HEK293T (cell line): ENCODE data around the gene DERL3.

Source experiments
- CTCF ChIA-PET: fragments of 350-600 bp; formaldehyde crosslinking; extraction: SDS; loops from one replicate; lab custom pipeline; 2021; ENCODE audit warnings: antibody characterized with exemption, inconsistent platforms; lab: Yijun Ruan, JAX
- POLR2A ChIA-PET: fragments of 350-600 bp; formaldehyde crosslinking; extraction: SDS; loops from one replicate; lab custom pipeline; 2020; ENCODE audit warnings: antibody characterized with exemption, inconsistent platforms; lab: Yijun Ruan, JAX
- DNase-seq: peaks from one replicate; pipeline ENCODE4 v3.0.0; 2012; ENCODE audit warnings: mixed read lengths; ENCODE audit errors: extremely low spot score
- ARNT ChIP-seq: fragments of 450-650 bp; IDR thresholded peaks from 2 replicates; pipeline ENCODE4 v1.6.1; 2017; ENCODE audit warnings: mild to moderate bottlenecking
- BHLHE40 ChIP-seq: fragments of 450-650 bp; IDR thresholded peaks from 2 replicates; pipeline ENCODE4 v1.6.1; 2016; ENCODE audit warnings: mild to moderate bottlenecking, moderate library complexity, borderline replicate concordance
- CTBP1 ChIP-seq: fragments of 450-650 bp; IDR thresholded peaks from 2 replicates; pipeline ENCODE4 v1.6.1; 2016; ENCODE audit warnings: borderline replicate concordance
- ELF4 ChIP-seq: fragments of 450-650 bp; IDR thresholded peaks from 2 replicates; pipeline ENCODE4 v1.6.1; 2017; ENCODE audit warnings: antibody characterized with exemption
- FOXA1 ChIP-seq: fragments of 450-650 bp; IDR thresholded peaks from 2 replicates; pipeline ENCODE4 v1.6.1; 2016; ENCODE audit warnings: mild to moderate bottlenecking
- FOXK2 ChIP-seq: fragments of 450-650 bp; IDR thresholded peaks from 2 replicates; pipeline ENCODE4 v1.6.1; 2016; ENCODE audit warnings: mild to moderate bottlenecking
- FOXM1 ChIP-seq: fragments of 450-650 bp; IDR thresholded peaks from 2 replicates; pipeline ENCODE4 v1.6.1; 2017; ENCODE audit warnings: mild to moderate bottlenecking, borderline replicate concordance
- HDGF ChIP-seq: fragments of 450-650 bp; IDR thresholded peaks from 2 replicates; pipeline ENCODE4 v1.6.1; 2017; ENCODE audit warnings: antibody characterized with exemption, borderline replicate concordance
- L3MBTL2 ChIP-seq: fragments of 450-650 bp; conservative IDR thresholded peaks from 2 replicates; pipeline ENCODE4 v1.6.1; 2016; ENCODE audit warnings: mild to moderate bottlenecking
- LEF1 ChIP-seq: fragments of 450-650 bp; IDR thresholded peaks from 2 replicates; pipeline ENCODE4 v1.6.1; 2017; ENCODE audit warnings: mild to moderate bottlenecking, borderline replicate concordance
- NFRKB ChIP-seq: fragments of 450-650 bp; IDR thresholded peaks from 2 replicates; pipeline ENCODE4 v1.6.1; 2016; ENCODE audit warnings: mild to moderate bottlenecking, moderate library complexity
- PKNOX1 ChIP-seq: fragments of 450-650 bp; IDR thresholded peaks from 2 replicates; pipeline ENCODE4 v1.6.1; 2016
- SP1 ChIP-seq: fragments of 450-650 bp; IDR thresholded peaks from 2 replicates; pipeline ENCODE4 v1.6.1; 2017
- SUZ12 ChIP-seq: fragments of 450-650 bp; IDR thresholded peaks from 2 replicates; pipeline ENCODE4 v1.6.1; 2016; ENCODE audit warnings: mild to moderate bottlenecking
- TARDBP ChIP-seq: fragments of 450-650 bp; IDR thresholded peaks from 2 replicates; pipeline ENCODE4 v1.6.1; 2016
- ZNF384 ChIP-seq: fragments of 450-650 bp; IDR thresholded peaks from 2 replicates; pipeline ENCODE4 v1.6.1; 2016

The DERL3 gene

GRCh38 chr22:23838681-23839468, at the start of gene DERL3:
Gene DERL3, minus strand, starts transcription at chr22:23839006. Its CDS starts 19 bp downstream, at chr22:23838987.
- ChIA-PET CTCF (interaction anchor here (3.5 kb wide), 1 partner anchor 11 kb away, joined by 11 read pairs; no protein-coding TSS in a partner anchor), POLR2A (interaction anchor here (0.7 to 2.5 kb wide), 4 partner anchors 19 to 55 kb away, joined by 3 to 13 read pairs (median 4); partner anchors contain the start of genes MIF and SLC2A11)
- DNase-seq, result peak; percentile 96
- no peak for TF ChIP-seq TARDBP
- peak; percentile 83; the same call in 1 of the 2 replicates for TF ChIP-seq SP1
- TF ChIP-seq LEF1, result no peak
- peak; percentile 99 for TF ChIP-seq L3MBTL2
- no peak for TF ChIP-seq SUZ12
- no peak for TF ChIP-seq ZNF384
- no peak for TF ChIP-seq BHLHE40
- no peak for TF ChIP-seq FOXM1
- TF ChIP-seq NFRKB, result no peak
- TF ChIP-seq FOXK2, result peak; percentile 97
- no peak for TF ChIP-seq ELF4
- no peak for TF ChIP-seq HDGF

GRCh38 chr22:23884140-23884539, 45.3 kb upstream of the DERL3 start:
- CTCF ChIA-PET, result interaction anchor here (1.0 kb wide), 1 partner anchor 9 kb away, joined by 3 read pairs; no protein-coding TSS in a partner anchor
- TF ChIP-seq NFRKB (no peak), FOXK2 (no peak), SP1 (no peak), TARDBP (no peak), HDGF (no peak), FOXA1 (no peak), L3MBTL2 (no peak)

GRCh38 chr22:23883658-23884057, 44.9 kb upstream of the DERL3 start:
- ChIA-PET POLR2A (interaction anchor here (1.9 to 2.5 kb wide), 2 partner anchors 11 to 26 kb away, joined by 7 to 12 read pairs; partner anchors contain the start of genes MIF and SLC2A11), CTCF (no interaction called here)
- no peak for DNase-seq
- TF ChIP-seq ELF4 (no peak), LEF1 (no peak), NFRKB (no peak), ARNT (no peak), L3MBTL2 (no peak), HDGF (no peak), PKNOX1 (no peak), BHLHE40 (no peak), FOXK2 (no peak), SP1 (no peak), FOXA1 (no peak), CTBP1 (no peak), FOXM1 (no peak), ZNF384 (no peak)

More at GRCh38 chr22:23884140-23884539, 45.3 kb upstream of the DERL3 start:
- no peak for DNase-seq
- POLR2A ChIA-PET, result interaction anchor here (2.5 kb wide), 1 partner anchor 10 kb away, joined by 12 read pairs; the partner anchor contains the start of gene MIF

- CTCF ChIA-PET, result no interaction called here
- POLR2A ChIA-PET, result interaction anchor here (0.7 to 2.5 kb wide), 3 partner anchors 12 to 31 kb away, joined by 3 to 12 read pairs (median 7); partner anchors contain the start of genes MIF and SLC2A11
- DNase-seq, result no peak
- TF ChIP-seq HDGF (no peak), TARDBP (no peak), BHLHE40 (no peak), ARNT (no peak), LEF1 (no peak), FOXK2 (no peak), SP1 (no peak), FOXM1 (no peak), CTBP1 (no peak), NFRKB (no peak), ELF4 (no peak), FOXA1 (no peak), L3MBTL2 (no peak)
Observed at GRCh38 chr22:23882370-23882769, 43.6 kb upstream of the DERL3 start.

GRCh38 chr22:23878219-23878618, 39.4 kb upstream of the DERL3 start:
- CTCF ChIA-PET, result interaction anchor here (0.8 kb wide), 1 partner anchor 16 kb away, joined by 4 read pairs; no protein-coding TSS in a partner anchor
- no peak for TF ChIP-seq FOXK2
- TF ChIP-seq BHLHE40, result no peak
- no peak for DNase-seq
- POLR2A ChIA-PET, result interaction anchor here (1.1 to 1.5 kb wide), 2 partner anchors 16 to 21 kb away, joined by 3 to 9 read pairs; partner anchors contain the start of genes MIF and SLC2A11

GRCh38 chr22:23877566-23877965, 38.8 kb upstream of the DERL3 start:
- TF ChIP-seq LEF1 (no peak), FOXK2 (no peak), CTBP1 (no peak), TARDBP (no peak), FOXM1 (no peak), ARNT (no peak), PKNOX1 (no peak), BHLHE40 (no peak), SUZ12 (no peak), ZNF384 (no peak), L3MBTL2 (no peak), SP1 (no peak), FOXA1 (no peak), HDGF (no peak), NFRKB (no peak), ELF4 (no peak)
- no peak for DNase-seq
- ChIA-PET CTCF (interaction anchor here (0.8 kb wide), 1 partner anchor 16 kb away, joined by 4 read pairs; no protein-coding TSS in a partner anchor), POLR2A (interaction anchor here (1.1 to 1.5 kb wide), 2 partner anchors 17 to 20 kb away, joined by 3 to 9 read pairs; partner anchors contain the start of genes MIF and SLC2A11)
